Suppressor macrophage (primary cell): ENCODE data around the gene ARMC6.
A peak's percentile ranks its signal among the peaks of the same experiment; 100 is the strongest.

Experiments
- DNase-seq, 4 experiments: peaks; one replicate each; pipeline ENCODE4 v3.0.0-alpha.2; 2020 to 2022

ARMC6 gene

GRCh38 chr19:19055701-19056100 is 22.3 kb downstream of the ARMC6 start:
- no peak for DNase-seq

- no peak for DNase-seq
Observed at GRCh38 chr19:19056636-19057275, 23.4 kb downstream of the ARMC6 start.

GRCh38 chr19:19057317-19057716 is 23.9 kb downstream of the ARMC6 start:
- DNase-seq, result no peak

- no peak for DNase-seq
Observed at GRCh38 chr19:19057720-19058119, 24.3 kb downstream of the ARMC6 start.

- no peak for DNase-seq
Observed at GRCh38 chr19:19059018-19059836, 25.8 kb downstream of the ARMC6 start.

- no peak for DNase-seq
Observed at GRCh38 chr19:19059837-19060611, 26.6 kb downstream of the ARMC6 start.

GRCh38 chr19:19061506-19061905 is 28.1 kb downstream of the ARMC6 start:
- DNase-seq, result no peak

- no peak for DNase-seq
Observed at GRCh38 chr19:19062454-19063182, 29.2 kb downstream of the ARMC6 start.

- DNase-seq, result peak; percentile 99
Observed at GRCh38 chr19:19063183-19064097, 30.0 kb downstream of the ARMC6 start, which contains the start of gene SLC25A42. Gene SLC25A42 (plus strand): TSS chr19:19063994. CDS start chr19:19096125, 32,131 bp downstream.

GRCh38 chr19:19064098-19064722 is 30.8 kb downstream of the ARMC6 start:
- DNase-seq, result no peak

- DNase-seq, result peak in 2 of 4 experiments; percentile 19 to 27
Observed at GRCh38 chr19:19064811-19065745, 31.7 kb downstream of the ARMC6 start.

- DNase-seq, result peak in 3 of 4 experiments; percentile 22 to 48 (median 31)
Observed at GRCh38 chr19:19067276-19068072, 34.1 kb downstream of the ARMC6 start.

GRCh38 chr19:19068659-19069654 is 35.6 kb downstream of the ARMC6 start:
- DNase-seq, result no peak

GRCh38 chr19:19071897-19072296 is 38.5 kb downstream of the ARMC6 start:
- no peak for DNase-seq

- no peak for DNase-seq
Observed at GRCh38 chr19:19074196-19074882, 40.9 kb downstream of the ARMC6 start.

- DNase-seq, result no peak
Observed at GRCh38 chr19:19075126-19075525, 41.7 kb downstream of the ARMC6 start.

GRCh38 chr19:19076476-19076875 is 43.1 kb downstream of the ARMC6 start:
- DNase-seq, result no peak
